ENCODE results near the gene ARCN1. TPM values are rescaled to one million over a fixed set of nuclear protein-coding genes. Genes with fewer than 3 reads are reported as not detected.
A peak's percentile ranks its signal among the peaks of the same experiment; 100 is the strongest.

ARCN1 gene
- total RNA-seq, 1 experiment from 2014 or later: 330 TPM

- DNase-seq: no peak
- H3K4me3 ChIP-seq (ENCODE audit: low read depth, low read length): no peak overlapping the region
- H3K9me3 ChIP-seq: no peaks in the 10 kb centered on the region
- no peaks in the 10 kb centered on the region for H3K36me3 ChIP-seq (ENCODE audit: control insufficient read depth, insufficient read depth, low read length)
- peak overlapping the region; percentile 93 for H3K27ac Mint-ChIP-seq (ENCODE audit: unreplicated experiment)
- ChIA-PET CTCF (interaction anchor here (2.8 to 3.2 kb wide), 2 partner anchors 25 to 39 kb away, joined by 12 to 16 read pairs; no protein-coding TSS in a partner anchor), POLR2A (interaction anchor here (1.0 kb wide), 1 partner anchor 15 kb away, joined by 3 read pairs; no protein-coding TSS in a partner anchor)
- peaks cover 50% of the 10 kb centered on the region for H3K4me1 Mint-ChIP-seq (ENCODE audit: low read depth, unreplicated experiment)
- no peaks in the 10 kb centered on the region for H3K27me3 ChIP-seq (replicated peaks; ENCODE audit: control insufficient read depth, insufficient read depth, low read length)
- TF ChIP-seq CTCF (IDR thresholded peaks at IDR 0.05; ENCODE audit: insufficient read depth in 1 of 2, low read depth in 1 of 2, low read length in 1 of 2, severe bottlenecking in 1 of 2, unreplicated experiment in 1 of 2): no peak
- peak overlapping the region; percentile 45 for H3K4me3 Mint-ChIP-seq (ENCODE audit: unreplicated experiment)
- no peaks in the 10 kb centered on the region for H3K27me3 Mint-ChIP-seq (ENCODE audit: insufficient read depth, unreplicated experiment)
- H3K36me3 Mint-ChIP-seq (ENCODE audit: insufficient read depth, unreplicated experiment): peaks cover 11% of the 10 kb centered on the region
- BruUV-seq (replicated peaks): no TSS peak
- H3K9me3 Mint-ChIP-seq (ENCODE audit: unreplicated experiment): no peaks in the 10 kb centered on the region
- intact Hi-C loops (cut with micrococcal nuclease; ENCODE audit: unreplicated experiment): loop anchor here (5.0 kb wide), 1 partner anchor 293 kb away; no protein-coding TSS in a partner anchor
- peaks cover 65% of the 10 kb centered on the region for H3K4me1 ChIP-seq
Observed at GRCh38 chr11:118619444-118620197, 47.4 kb downstream of the ARCN1 start.

- Histone ChIP-seq H3K4me3 (ENCODE audit: low read depth, low read length) (peak overlapping the region; percentile 63), H3K4me1 (peaks cover 55% of the 10 kb centered on the region), H3K9me3 (no peaks in the 10 kb centered on the region), H3K27me3 (replicated peaks; ENCODE audit: control insufficient read depth, insufficient read depth, low read length) (no peaks in the 10 kb centered on the region), H3K36me3 (ENCODE audit: control insufficient read depth, insufficient read depth, low read length) (0 out of 2 replicates have a peak, but pooled peaks cover 2% of the 10 kb centered on the region)
- H3K27me3 Mint-ChIP-seq (ENCODE audit: insufficient read depth, unreplicated experiment): no peaks in the 10 kb centered on the region
- H3K9me3 Mint-ChIP-seq (ENCODE audit: unreplicated experiment): no peaks in the 10 kb centered on the region
- POLR2A ChIA-PET: interaction anchor here (0.5 to 2.2 kb wide), 9 partner anchors 8 to 779 kb away, joined by 3 to 13 read pairs (median 4); partner anchors contain the start of genes ARCN1 and PHLDB1
- peak; percentile 90 to 93 for DNase-seq
- no peak for TF ChIP-seq CTCF (IDR thresholded peaks at IDR 0.05; ENCODE audit: insufficient read depth in 1 of 2, low read depth in 1 of 2, low read length in 1 of 2, severe bottlenecking in 1 of 2, unreplicated experiment in 1 of 2)
- CTCF ChIA-PET: interaction anchor here (0.7 to 3.2 kb wide), 13 partner anchors 9 to 505 kb away, joined by 3 to 29 read pairs (median 5); partner anchors contain the start of genes DDX6 and PHLDB1
- H3K36me3 Mint-ChIP-seq (ENCODE audit: insufficient read depth, unreplicated experiment): peaks cover 11% of the 10 kb centered on the region
- peak overlapping the region; percentile 87 for H3K4me3 Mint-ChIP-seq (ENCODE audit: unreplicated experiment)
- peak overlapping the region; percentile 93 for H3K27ac Mint-ChIP-seq (ENCODE audit: unreplicated experiment)
- H3K4me1 Mint-ChIP-seq (ENCODE audit: low read depth, unreplicated experiment): peaks cover 41% of the 10 kb centered on the region
- no TSS peak for BruUV-seq (replicated peaks)
- intact Hi-C loops (cut with micrococcal nuclease; ENCODE audit: unreplicated experiment): loop anchor here (1.0 to 5.0 kb wide), 4 partner anchors 13 to 292 kb away; partner anchors contain the start of gene PHLDB1
Observed at GRCh38 chr11:118620529-118621070, 48.4 kb downstream of the ARCN1 start.

All from Caco-2 (cell line).